ENCODE results near the gene ILKAP. TPM values are rescaled to one million over a fixed set of nuclear protein-coding genes. Genes with fewer than 3 reads are reported as not detected.

The ILKAP gene
- total and polyA plus RNA-seq, 2 donors, result 22.3 to 67.0 TPM

GRCh38 chr2:238152771-238153688 is 50.5 kb downstream of the ILKAP start:
- Histone ChIP-seq H3K27me3 (ENCODE audit: control insufficient read depth in 2 of 2, insufficient read depth in 1 of 2, low read length in 1 of 2) (peaks cover 6 to 21% of the 10 kb centered on the region in 2 donors), H3K4me3 (ENCODE audit: low read length in 2 of 2) (no peak overlapping the region), H3K27ac (ENCODE audit: low read depth in 1 of 2, low read length in 1 of 2) (no peak overlapping the region), H3K36me3 (ENCODE audit: control insufficient read depth in 2 of 2, insufficient read depth in 2 of 2, low read length in 1 of 2) (no peaks in the 10 kb centered on the region), H3K9me3 (ENCODE audit: control insufficient read depth in 2 of 2, insufficient read depth in 1 of 2, low read length in 1 of 2) (peaks cover 0 to 7% of the 10 kb centered on the region in 2 donors), H3K4me1 (ENCODE audit: control insufficient read depth in 2 of 2, insufficient read depth in 2 of 2, low read length in 2 of 2) (peaks cover 0 to 2% of the 10 kb centered on the region in 2 donors)
- 92% methylated on average over 22 of the region's 22 CpGs for WGBS
- no peak for DNase-seq (ENCODE audit: low read depth in 6 of 9, low spot score in 9 of 9)

GRCh38 chr2:238151628-238152235 is 51.8 kb downstream of the ILKAP start:
- Histone ChIP-seq H3K4me3 (ENCODE audit: low read length in 2 of 2) (no peak overlapping the region), H3K9me3 (ENCODE audit: control insufficient read depth in 2 of 2, insufficient read depth in 1 of 2, low read length in 1 of 2) (peaks cover 0 to 7% of the 10 kb centered on the region in 2 donors), H3K27ac (ENCODE audit: low read depth in 1 of 2, low read length in 1 of 2) (no peak overlapping the region), H3K4me1 (ENCODE audit: control insufficient read depth in 2 of 2, insufficient read depth in 2 of 2, low read length in 2 of 2) (peaks cover 0 to 2% of the 10 kb centered on the region in 2 donors), H3K27me3 (ENCODE audit: control insufficient read depth in 2 of 2, insufficient read depth in 1 of 2, low read length in 1 of 2) (peaks cover 0 to 12% of the 10 kb centered on the region in 2 donors), H3K36me3 (ENCODE audit: control insufficient read depth in 2 of 2, insufficient read depth in 2 of 2, low read length in 1 of 2) (no peaks in the 10 kb centered on the region)
- whole genome bisulfite sequencing, result 91% methylated on average over 16 of the region's 16 CpGs
- no peak for DNase-seq (ENCODE audit: low read depth in 6 of 9, low spot score in 9 of 9)

GRCh38 chr2:238151205-238151604 is 52.3 kb downstream of the ILKAP start:
- Histone ChIP-seq H3K4me3 (ENCODE audit: low read length in 2 of 2) (no peak overlapping the region), H3K27ac (ENCODE audit: low read depth in 1 of 2, low read length in 1 of 2) (no peak overlapping the region), H3K9me3 (ENCODE audit: control insufficient read depth in 2 of 2, insufficient read depth in 1 of 2, low read length in 1 of 2) (peaks cover 0 to 7% of the 10 kb centered on the region in 2 donors), H3K36me3 (ENCODE audit: control insufficient read depth in 2 of 2, insufficient read depth in 2 of 2, low read length in 1 of 2) (no peaks in the 10 kb centered on the region), H3K4me1 (ENCODE audit: control insufficient read depth in 2 of 2, insufficient read depth in 2 of 2, low read length in 2 of 2) (no peaks in the 10 kb centered on the region), H3K27me3 (ENCODE audit: control insufficient read depth in 2 of 2, insufficient read depth in 1 of 2, low read length in 1 of 2) (peaks cover 0 to 8% of the 10 kb centered on the region in 2 donors)
- DNase-seq (ENCODE audit: low read depth in 6 of 9, low spot score in 9 of 9), result no peak
- WGBS, result 93% methylated on average over 13 of the region's 13 CpGs

- Histone ChIP-seq H3K4me1 (ENCODE audit: control insufficient read depth in 2 of 2, insufficient read depth in 2 of 2, low read length in 2 of 2) (no peaks in the 10 kb centered on the region), H3K27ac (ENCODE audit: low read depth in 1 of 2, low read length in 1 of 2) (no peak overlapping the region), H3K9me3 (ENCODE audit: control insufficient read depth in 2 of 2, insufficient read depth in 1 of 2, low read length in 1 of 2) (peaks cover 0 to 7% of the 10 kb centered on the region in 2 donors), H3K36me3 (ENCODE audit: control insufficient read depth in 2 of 2, insufficient read depth in 2 of 2, low read length in 1 of 2) (no peaks in the 10 kb centered on the region), H3K27me3 (ENCODE audit: control insufficient read depth in 2 of 2, insufficient read depth in 1 of 2, low read length in 1 of 2) (peaks cover 0 to 3% of the 10 kb centered on the region in 2 donors), H3K4me3 (ENCODE audit: low read length in 2 of 2) (no peak overlapping the region)
- 96% methylated on average over 25 of the region's 25 CpGs for WGBS
- no peak for DNase-seq (ENCODE audit: low read depth in 6 of 9, low spot score in 9 of 9)
Observed at GRCh38 chr2:238150686-238151085, 52.8 kb downstream of the ILKAP start.

GRCh38 chr2:238149841-238150572 is 53.5 kb downstream of the ILKAP start:
- H3K9me3 ChIP-seq (ENCODE audit: control insufficient read depth in 2 of 2, insufficient read depth in 1 of 2, low read length in 1 of 2), result peaks cover 0 to 7% of the 10 kb centered on the region in 2 donors
- no peak overlapping the region for H3K4me3 ChIP-seq (ENCODE audit: low read length in 2 of 2)
- no peak for DNase-seq (ENCODE audit: low read depth in 6 of 9, low spot score in 9 of 9)
- no peaks in the 10 kb centered on the region for H3K4me1 ChIP-seq (ENCODE audit: control insufficient read depth in 2 of 2, insufficient read depth in 2 of 2, low read length in 2 of 2)
- no peak overlapping the region for H3K27ac ChIP-seq (ENCODE audit: low read depth in 1 of 2, low read length in 1 of 2)
- H3K27me3 ChIP-seq (ENCODE audit: control insufficient read depth in 2 of 2, insufficient read depth in 1 of 2, low read length in 1 of 2), result no peaks in the 10 kb centered on the region
- 89% methylated on average over 14 of the region's 14 CpGs for WGBS
- H3K36me3 ChIP-seq (ENCODE audit: control insufficient read depth in 2 of 2, insufficient read depth in 2 of 2, low read length in 1 of 2), result no peaks in the 10 kb centered on the region

GRCh38 chr2:238148981-238149380 is 54.5 kb downstream of the ILKAP start:
- WGBS, result 96% methylated on average over 15 of the region's 15 CpGs
- Histone ChIP-seq H3K9me3 (ENCODE audit: control insufficient read depth in 2 of 2, insufficient read depth in 1 of 2, low read length in 1 of 2) (peaks cover 0 to 3% of the 10 kb centered on the region in 2 donors), H3K4me3 (ENCODE audit: low read length in 2 of 2) (no peak overlapping the region), H3K4me1 (ENCODE audit: control insufficient read depth in 2 of 2, insufficient read depth in 2 of 2, low read length in 2 of 2) (no peaks in the 10 kb centered on the region), H3K27me3 (ENCODE audit: control insufficient read depth in 2 of 2, insufficient read depth in 1 of 2, low read length in 1 of 2) (no peaks in the 10 kb centered on the region), H3K27ac (ENCODE audit: low read depth in 1 of 2, low read length in 1 of 2) (no peak overlapping the region), H3K36me3 (ENCODE audit: control insufficient read depth in 2 of 2, insufficient read depth in 2 of 2, low read length in 1 of 2) (no peaks in the 10 kb centered on the region)
- no peak for DNase-seq (ENCODE audit: low read depth in 6 of 9, low spot score in 9 of 9)

- H3K4me3 ChIP-seq (ENCODE audit: low read length in 2 of 2), result no peak overlapping the region
- no peak for DNase-seq (ENCODE audit: low read depth in 6 of 9, low spot score in 9 of 9)
- no peaks in the 10 kb centered on the region for H3K36me3 ChIP-seq (ENCODE audit: control insufficient read depth in 2 of 2, insufficient read depth in 2 of 2, low read length in 1 of 2)
- 95% methylated on average over 13 of the region's 13 CpGs for WGBS
- no peaks in the 10 kb centered on the region for H3K27me3 ChIP-seq (ENCODE audit: control insufficient read depth in 2 of 2, insufficient read depth in 1 of 2, low read length in 1 of 2)
- no peaks in the 10 kb centered on the region for H3K4me1 ChIP-seq (ENCODE audit: control insufficient read depth in 2 of 2, insufficient read depth in 2 of 2, low read length in 2 of 2)
- no peak overlapping the region for H3K27ac ChIP-seq (ENCODE audit: low read depth in 1 of 2, low read length in 1 of 2)
- no peaks in the 10 kb centered on the region for H3K9me3 ChIP-seq (ENCODE audit: control insufficient read depth in 2 of 2, insufficient read depth in 1 of 2, low read length in 1 of 2)
Observed at GRCh38 chr2:238146884-238147544, 56.5 kb downstream of the ILKAP start.

GRCh38 chr2:238145851-238146250 is 57.6 kb downstream of the ILKAP start:
- no peak for DNase-seq (ENCODE audit: low read depth in 6 of 9, low spot score in 9 of 9)
- 86% methylated on average over 12 of the region's 12 CpGs for WGBS
- H3K27ac ChIP-seq (ENCODE audit: low read depth in 1 of 2, low read length in 1 of 2), result no peak overlapping the region

More at GRCh38 chr2:238145851-238146250, 57.6 kb downstream of the ILKAP start:
- Histone ChIP-seq H3K27me3 (ENCODE audit: control insufficient read depth in 2 of 2, insufficient read depth in 1 of 2, low read length in 1 of 2) (no peaks in the 10 kb centered on the region), H3K4me1 (ENCODE audit: control insufficient read depth in 2 of 2, insufficient read depth in 2 of 2, low read length in 2 of 2) (no peaks in the 10 kb centered on the region), H3K36me3 (ENCODE audit: control insufficient read depth in 2 of 2, insufficient read depth in 2 of 2, low read length in 1 of 2) (no peaks in the 10 kb centered on the region), H3K4me3 (ENCODE audit: low read length in 2 of 2) (no peak overlapping the region), H3K9me3 (ENCODE audit: control insufficient read depth in 2 of 2, insufficient read depth in 1 of 2, low read length in 1 of 2) (no peaks in the 10 kb centered on the region)

All from thymus (tissue), 11 donors.